Heart right ventricle (tissue), 16 donors: ENCODE measurements around the gene KIAA2012. TPM values are rescaled to one million over a fixed set of nuclear protein-coding genes. Genes with fewer than 3 reads are reported as not detected.

Experiments
- ATAC-seq, 8 donors: fragments of 200-7000 bp; cut with Tn5 transposase; one replicate each; pipeline ENCODE4 v1.9.1; 2020; ENCODE audit warnings: mild to moderate bottlenecking in 8 of 8, moderate library complexity in 8 of 8, moderate number of reproducible peaks in 1 of 8
- DNase-seq, 2 donors: peaks; one replicate each; pipeline ENCODE4 v3.0.0-alpha.2; 2020
- H3K27ac ChIP-seq, 10 donors: fragments of 200-600 bp; sonication (generic) in 2 of 10; one replicate each; pipeline versions ENCODE4 v1.5.0 to v1.8.0; 2020 to 2022; ENCODE audit warnings: mild to moderate bottlenecking in 3 of 10
- H3K27me3 ChIP-seq, 7 donors: fragments of 200-600 bp; one replicate each; pipeline ENCODE4 v1.8.0; 2021 to 2022; ENCODE audit warnings: mild to moderate bottlenecking in 2 of 7
- H3K36me3 ChIP-seq, 9 donors: fragments of 200-600 bp; sonication (generic) in 1 of 9; one replicate each; pipeline versions ENCODE4 v1.5.0 to v1.8.0; 2020 to 2022; ENCODE audit warnings: mild to moderate bottlenecking in 2 of 9
- H3K4me1 ChIP-seq, 9 donors: fragments of 200-600 bp; sonication (generic) in 1 of 9; one replicate each; pipeline versions ENCODE4 v1.5.0 to v1.8.0; 2020 to 2022; ENCODE audit warnings: mild to moderate bottlenecking in 4 of 9
- H3K4me3 ChIP-seq, 10 donors: fragments of 200-600 bp; sonication (generic) in 2 of 10; one replicate each; pipeline versions ENCODE4 v1.5.0 to v1.8.0; 2020 to 2022; ENCODE audit warnings: mild to moderate bottlenecking in 7 of 10, moderate library complexity in 2 of 10
- H3K9me3 ChIP-seq, 11 donors: fragments of 200-600 bp in 10 of 11; sonication (generic) in 2 of 11; one replicate each; pipeline versions ENCODE4 v1.5.0 to v1.8.0; 2013 to 2022; ENCODE audit warnings: mild to moderate bottlenecking in 2 of 11, control low read depth in 1 of 11, moderate library complexity in 1 of 11
- CTCF ChIP-seq, 9 donors: fragments of 200-600 bp; sonication (generic) in 2 of 9; IDR thresholded peaks; one replicate each; pipeline versions ENCODE4 v1.5.0 to v1.8.0; 2021 to 2022; ENCODE audit warnings: antibody characterized with exemption in 9 of 9, mild to moderate bottlenecking in 5 of 9, moderate library complexity in 1 of 9
- WGBS, 2 donors: extraction: QIAGEN DNeasy Blood & Tissue Kit; methylation state at CpG; one replicate each; pipeline ENCODE4 v1.1.7; 2013; ENCODE audit warnings: inconsistent platforms in 1 of 2; 5-methylcytosine and 5-hydroxymethylcytosine counted together
- intact Hi-C, 10 donors: fragments of 100-400 bp; cut with DNase I; formaldehyde crosslinking; loops; one replicate each; pipeline versions ENCODE4 v1.11.1 to v1.14.2; 2022
- polyA plus RNA-seq, 2 donors: library from polyadenylated mRNA; stranded (reverse); fragments of 200-250 nt; gene quantifications; one replicate each; pipeline ENCODE4 v1.2.3, GENCODE V29; 2013
- total RNA-seq, 10 donors: library from RNA; stranded (reverse); fragmentation: NEBNext Ultra II Directional in 3 of 10; extraction: Animal tissue kit (Norgen Biotek cat#: 25700) in 3 of 10; gene quantifications; one replicate each; pipeline versions ENCODE4 v1.2.1 to v1.2.4, GENCODE V29; 2021 to 2023
- donor health status: Arrhythmogenic right ventricular cardiomyopathy.
- donor health status: ischemic (EF 13 %, LVEDD 7.1; RV severe dilation, severe dysfunction).
- donor health status: healthy with polysubstance abuse.
- donor health status: DM: no; HTN: yes; CAD: no.
- donor health status: DM: no; HTN: no; CAD: no.
- donor health status: ischemic (EF 25% LVEDD 6.9; RV normal size, moderate dysfunction).
- donor health status: ischemic (EF 25% LVEDD 5.7; RV mildly dilated, moderate dysfunction).
- donor health status: healthy.
- donor health status: DM: yes; HTN: yes; CAD: no.
- donor health status: Ischemic cardiomyopathy.
- donor health status: ischemic (EF 35%, LVEDD 5.7; RV mildly dilated, moderate dysfunction).
- donor health status: nonischemic (EF 11% LVEDD 7.7; RV severe dilation, severe dysfunction).
- donor health status: DM: yes; HTN: yes; CAD: no.
- donor health status: PGD.
- donor health status: ischemic (EF 29% LVEDD 5.4; RV normal size, mild dysfunction).
- donor health status: nonischemic (EF 23%, LVEDD 6.1; RV moderate dilation, normal function).

The KIAA2012 gene
- total and polyA plus RNA-seq, 12 donors: not detected

- intact Hi-C loops: loop anchor here in 1 of 10 donors (10.0 kb wide), 1 partner anchor 103 kb away; no protein-coding TSS in a partner anchor
- no peaks in the 10 kb centered on the region for H3K36me3 ChIP-seq
- H3K4me1 ChIP-seq: peaks cover 0 to 14% (median 0%) of the 10 kb centered on the region in 9 donors
- H3K9me3 ChIP-seq: no peaks in the 10 kb centered on the region
- no peak overlapping the region for H3K4me3 ChIP-seq
- 57 to 58% methylated on average over 4 of the region's 4 CpGs for WGBS, 2 donors
- ATAC-seq (no peak), DNase-seq (no peak)
- H3K27ac ChIP-seq: no peak overlapping the region
- no peak for TF ChIP-seq CTCF (IDR thresholded peaks at IDR 0.05)
- H3K27me3 ChIP-seq: no peaks in the 10 kb centered on the region
These were observed 84.3 kb downstream of the KIAA2012 start for GRCh38 chr2:202157211-202157990.

GRCh38 chr2:202158796-202159195, 85.7 kb downstream of the KIAA2012 start:
- no peak for DNase-seq
- H3K36me3 ChIP-seq: no peaks in the 10 kb centered on the region
- no peaks in the 10 kb centered on the region for H3K27me3 ChIP-seq
- no peak overlapping the region for H3K4me3 ChIP-seq
- peak in 5 of 8 donors; percentile 15 to 62 (median 47) for ATAC-seq
- no peaks in the 10 kb centered on the region for H3K9me3 ChIP-seq
- no peak overlapping the region for H3K27ac ChIP-seq
- intact Hi-C loops: loop anchor here in 1 of 10 donors (10.0 kb wide), 1 partner anchor 104 kb away; no protein-coding TSS in a partner anchor
- 74 to 76% methylated on average over 5 of the region's 5 CpGs for WGBS, 2 donors
- H3K4me1 ChIP-seq: peaks cover 0 to 14% (median 0%) of the 10 kb centered on the region in 9 donors
- peak in 7 of 9 donors; percentile 27 to 51 (median 40) for TF ChIP-seq CTCF (IDR thresholded peaks at IDR 0.05)

- Histone ChIP-seq H3K4me1 (peaks cover 0 to 14% (median 0%) of the 10 kb centered on the region in 9 donors), H3K36me3 (no peaks in the 10 kb centered on the region), H3K4me3 (peak overlapping the region in 2 of 10 donors; percentile 3 to 24), H3K27me3 (no peaks in the 10 kb centered on the region), H3K9me3 (no peaks in the 10 kb centered on the region), H3K27ac (peak overlapping the region in 9 of 10 donors; percentile 28 to 80 (median 69))
- intact Hi-C loops: loop anchor here in 2 of 10 donors (5.0 kb wide), 2 partner anchors 124 to 299 kb away; no protein-coding TSS in a partner anchor
- ATAC-seq (peak; percentile 52 to 91 (median 78)), DNase-seq (peak in 1 of 2 donors; percentile 23)
- no peak for TF ChIP-seq CTCF (IDR thresholded peaks at IDR 0.05)
- 36 to 37% methylated on average over 8 of the region's 8 CpGs for WGBS, 2 donors
These were observed 88.2 kb downstream of the KIAA2012 start for GRCh38 chr2:202161151-202161835.

GRCh38 chr2:202164411-202164810, 91.4 kb downstream of the KIAA2012 start:
- intact Hi-C loops: loop anchor here in 2 of 10 donors (1.0 to 5.0 kb wide), 3 partner anchors 15 to 302 kb away; no protein-coding TSS in a partner anchor
- TF ChIP-seq CTCF (IDR thresholded peaks at IDR 0.05): no peak
- Histone ChIP-seq H3K27me3 (no peaks in the 10 kb centered on the region), H3K36me3 (no peaks in the 10 kb centered on the region), H3K9me3 (no peaks in the 10 kb centered on the region), H3K4me1 (peaks cover 0 to 14% (median 0%) of the 10 kb centered on the region in 9 donors), H3K27ac (no peak overlapping the region), H3K4me3 (no peak overlapping the region)
- 67 to 72% methylated on average over 3 of the region's 3 CpGs for WGBS, 2 donors
- ATAC-seq: no peak
- no peak for DNase-seq
